Fibroblast of mammary gland (primary cell): ENCODE results near the gene ZNF618.

Experiments
- DNase-seq: peaks from one replicate; pipeline ENCODE4 v3.0.0-alpha.2; 2010; ENCODE audit warnings: low read depth
- H3K4me3 ChIP-seq: 2 replicates; pipeline ENCODE4 v1.5.1; 2011; ENCODE audit warnings: low read depth, mild to moderate bottlenecking, low read length, moderate library complexity; ENCODE audit not compliant: control insufficient read depth
- TF ChIP-seq, protein P1 (sequence below): conservative IDR thresholded peaks from 2 replicates; pipeline ENCODE4 v1.5.1; 2011; ENCODE audit warnings: low read depth, low read length, inconsistent platforms; ENCODE audit not compliant: control insufficient read depth, insufficient read depth

Gene ZNF618

DNA sequence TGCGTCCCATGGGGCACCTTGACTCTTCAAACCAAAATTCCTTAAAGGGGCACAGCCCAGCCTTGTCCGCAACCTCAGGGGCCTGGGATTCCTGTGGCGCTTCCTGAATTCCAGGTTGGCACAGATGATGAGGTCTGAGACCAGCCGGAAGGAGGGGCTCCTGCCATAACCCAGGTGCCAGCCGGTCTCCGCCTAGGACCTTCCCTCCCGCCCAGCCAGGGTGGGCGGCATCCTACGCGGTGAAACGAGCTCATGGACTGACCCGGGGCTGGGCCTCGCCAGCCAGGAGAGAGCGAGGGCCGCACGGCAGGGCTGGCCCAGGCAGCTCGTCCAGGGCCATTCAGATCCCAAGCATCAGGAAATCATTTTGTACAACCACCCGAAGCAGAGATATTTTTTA is 179.0 kb downstream of the ZNF618 start:
- TF ChIP-seq, protein P1, sequence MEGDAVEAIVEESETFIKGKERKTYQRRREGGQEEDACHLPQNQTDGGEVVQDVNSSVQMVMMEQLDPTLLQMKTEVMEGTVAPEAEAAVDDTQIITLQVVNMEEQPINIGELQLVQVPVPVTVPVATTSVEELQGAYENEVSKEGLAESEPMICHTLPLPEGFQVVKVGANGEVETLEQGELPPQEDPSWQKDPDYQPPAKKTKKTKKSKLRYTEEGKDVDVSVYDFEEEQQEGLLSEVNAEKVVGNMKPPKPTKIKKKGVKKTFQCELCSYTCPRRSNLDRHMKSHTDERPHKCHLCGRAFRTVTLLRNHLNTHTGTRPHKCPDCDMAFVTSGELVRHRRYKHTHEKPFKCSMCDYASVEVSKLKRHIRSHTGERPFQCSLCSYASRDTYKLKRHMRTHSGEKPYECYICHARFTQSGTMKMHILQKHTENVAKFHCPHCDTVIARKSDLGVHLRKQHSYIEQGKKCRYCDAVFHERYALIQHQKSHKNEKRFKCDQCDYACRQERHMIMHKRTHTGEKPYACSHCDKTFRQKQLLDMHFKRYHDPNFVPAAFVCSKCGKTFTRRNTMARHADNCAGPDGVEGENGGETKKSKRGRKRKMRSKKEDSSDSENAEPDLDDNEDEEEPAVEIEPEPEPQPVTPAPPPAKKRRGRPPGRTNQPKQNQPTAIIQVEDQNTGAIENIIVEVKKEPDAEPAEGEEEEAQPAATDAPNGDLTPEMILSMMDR = no peak
- no peak overlapping the region for H3K4me3 ChIP-seq
- DNase-seq = no peak

DNA sequence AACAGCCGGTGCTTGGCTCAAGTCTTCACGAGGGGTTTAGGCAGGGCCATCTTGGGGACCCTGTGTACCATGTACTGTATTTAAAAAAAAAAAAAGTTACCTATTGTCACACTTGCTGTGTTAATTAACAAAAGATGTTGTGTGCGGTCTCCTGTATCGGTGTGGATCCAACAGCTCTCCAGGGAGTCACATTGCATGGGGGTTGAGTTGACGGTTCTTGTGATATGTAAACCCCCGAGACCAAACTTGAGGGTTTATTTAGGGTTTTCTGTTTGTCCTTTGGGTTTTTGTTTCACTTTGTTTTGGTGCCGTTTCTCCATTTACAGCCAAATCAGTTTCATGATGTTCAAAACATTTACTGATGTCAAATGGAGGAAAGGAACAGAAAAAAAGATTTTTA is 179.8 kb downstream of the ZNF618 start:
- no peak for DNase-seq
- no peak overlapping the region for H3K4me3 ChIP-seq
- TF ChIP-seq, protein P1 = no peak

DNA sequence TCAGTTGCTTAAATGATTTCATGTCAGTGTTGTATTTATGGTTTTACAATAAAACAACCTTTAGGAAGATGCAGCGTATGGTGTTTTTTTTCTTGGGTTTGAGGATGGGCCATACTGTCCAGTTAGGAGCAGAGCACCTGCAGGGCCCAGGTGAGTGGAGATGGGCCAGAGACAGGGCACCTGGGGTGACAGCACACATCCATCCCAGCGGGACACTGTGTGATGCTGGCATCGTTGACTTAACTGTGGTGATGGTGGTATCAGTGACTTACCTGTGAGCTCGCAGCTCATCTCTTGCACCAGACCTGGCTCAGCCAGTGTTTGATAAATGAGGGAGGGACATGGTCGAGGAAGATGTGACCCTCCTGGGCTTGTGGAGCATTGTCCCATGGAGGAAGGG is 180.4 kb downstream of the ZNF618 start:
- TF ChIP-seq, protein P1 = no peak
- DNase-seq = no peak
- no peak overlapping the region for H3K4me3 ChIP-seq

DNA sequence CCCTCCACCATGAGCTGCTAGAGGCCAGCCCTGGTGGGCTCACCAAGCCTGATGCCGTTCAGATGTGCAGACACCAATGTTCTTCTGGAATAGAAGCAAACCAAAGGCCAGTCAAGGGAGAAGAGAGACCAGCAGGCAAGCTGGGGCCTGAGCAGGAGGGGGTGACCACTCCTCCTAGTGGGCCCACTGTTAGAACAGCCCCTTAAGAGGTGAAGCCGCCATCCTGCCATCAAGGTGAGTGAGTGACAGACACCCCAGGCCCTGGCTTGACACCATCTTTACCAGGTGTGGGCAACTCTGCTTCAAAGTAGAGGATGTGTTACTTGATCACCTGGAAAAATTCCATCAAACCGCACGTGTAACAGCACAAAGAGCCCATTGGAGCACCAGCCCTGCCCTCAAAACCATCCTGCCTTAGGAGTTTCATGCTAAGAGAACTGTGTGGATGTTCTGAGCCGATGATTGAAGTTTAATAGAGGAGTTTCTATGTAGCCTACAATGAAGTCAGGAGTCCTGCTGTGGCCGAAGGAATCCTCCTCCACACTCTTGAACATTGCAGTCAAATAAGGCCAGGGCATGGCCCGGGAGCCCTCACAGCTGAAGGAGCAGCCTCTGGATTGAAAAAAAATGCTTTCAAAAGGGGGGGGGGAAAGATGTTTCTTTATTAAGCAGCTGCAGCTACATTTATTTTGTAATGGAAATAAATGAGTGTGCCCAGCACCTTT is 181.2 kb downstream of the ZNF618 start:
- DNase-seq = no peak
- no peak overlapping the region for H3K4me3 ChIP-seq
- TF ChIP-seq, protein P1 = no peak

DNA sequence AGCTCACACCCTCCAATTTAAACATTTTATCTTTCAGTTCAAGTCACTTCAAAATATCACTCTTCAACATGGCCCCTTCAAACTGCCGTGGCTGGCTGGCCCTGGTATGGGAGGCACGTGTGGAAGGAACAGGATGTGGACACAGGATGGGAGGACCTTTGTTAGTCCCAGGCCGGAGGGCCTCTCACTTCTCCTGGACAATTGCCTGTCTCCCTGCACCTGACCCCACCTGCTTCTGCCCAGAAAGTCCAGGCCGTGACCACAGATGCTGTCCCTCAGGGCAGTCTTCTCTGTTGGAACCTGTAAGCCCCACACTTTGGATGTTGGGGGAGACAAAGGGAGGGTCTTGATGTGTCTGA is 182.6 kb downstream of the ZNF618 start:
- TF ChIP-seq, protein P1 = no peak
- H3K4me3 ChIP-seq = no peak overlapping the region
- DNase-seq = no peak

DNA sequence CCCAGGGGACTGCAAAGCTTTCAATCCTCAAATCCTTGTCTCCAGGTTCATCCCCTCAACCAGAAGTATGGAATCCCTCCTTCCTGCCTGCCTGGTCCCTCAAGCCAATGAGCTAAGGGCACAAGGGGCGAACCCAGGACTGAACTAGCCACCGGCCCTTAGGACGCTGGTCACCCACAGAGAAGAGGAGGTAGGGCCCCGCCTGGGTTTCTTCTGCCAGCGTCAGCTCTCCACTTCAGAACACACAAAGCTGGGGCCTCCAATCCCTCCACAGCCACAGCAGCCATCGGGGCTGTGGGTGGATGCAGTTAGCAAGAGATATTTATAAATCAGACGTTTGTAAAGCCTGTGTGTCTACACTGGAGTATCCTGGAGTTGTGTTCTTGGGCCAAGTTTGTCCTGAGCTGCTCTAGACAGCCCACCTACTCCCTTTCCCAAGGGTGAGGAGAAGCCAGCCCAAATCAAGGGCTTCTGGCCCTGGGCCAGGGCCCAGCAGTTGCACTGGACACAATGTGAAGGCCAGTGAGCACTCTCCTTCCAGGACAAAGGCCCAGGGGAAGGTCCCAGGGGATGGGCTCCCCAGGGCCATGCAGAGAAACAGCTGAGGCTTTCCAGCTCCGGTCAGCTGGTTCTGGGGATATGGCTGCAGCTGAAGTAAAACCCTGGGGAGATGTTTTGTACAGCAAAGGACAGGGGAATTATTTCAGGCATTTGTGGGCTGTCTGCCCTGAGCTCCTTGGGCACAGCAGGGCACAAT is 183.1 kb downstream of the ZNF618 start:
- no peak for DNase-seq
- TF ChIP-seq, protein P1 = no peak
- H3K4me3 ChIP-seq = no peak overlapping the region
